Activated CD4-positive, alpha-beta T cell treated with anti-CD3 and anti-CD28 coated beads, Interleukin-2, Interleukin-6, amounts not matched to agents 100 ng/mL and 50 ng/mL, durations not matched to agents 16 hours and 8 hours (primary cell): ENCODE measurements around the gene INTS13.
"Not testable (repeated sequence)": the region's sequence is repeated elsewhere in the genome, so short reads cannot be mapped to it uniquely, and the experiment has no call there.

ENCODE experiments used
- DNase-seq: peaks from one replicate; pipeline ENCODE4 v3.0.0-alpha.2; 2020

Gene INTS13, protein sequence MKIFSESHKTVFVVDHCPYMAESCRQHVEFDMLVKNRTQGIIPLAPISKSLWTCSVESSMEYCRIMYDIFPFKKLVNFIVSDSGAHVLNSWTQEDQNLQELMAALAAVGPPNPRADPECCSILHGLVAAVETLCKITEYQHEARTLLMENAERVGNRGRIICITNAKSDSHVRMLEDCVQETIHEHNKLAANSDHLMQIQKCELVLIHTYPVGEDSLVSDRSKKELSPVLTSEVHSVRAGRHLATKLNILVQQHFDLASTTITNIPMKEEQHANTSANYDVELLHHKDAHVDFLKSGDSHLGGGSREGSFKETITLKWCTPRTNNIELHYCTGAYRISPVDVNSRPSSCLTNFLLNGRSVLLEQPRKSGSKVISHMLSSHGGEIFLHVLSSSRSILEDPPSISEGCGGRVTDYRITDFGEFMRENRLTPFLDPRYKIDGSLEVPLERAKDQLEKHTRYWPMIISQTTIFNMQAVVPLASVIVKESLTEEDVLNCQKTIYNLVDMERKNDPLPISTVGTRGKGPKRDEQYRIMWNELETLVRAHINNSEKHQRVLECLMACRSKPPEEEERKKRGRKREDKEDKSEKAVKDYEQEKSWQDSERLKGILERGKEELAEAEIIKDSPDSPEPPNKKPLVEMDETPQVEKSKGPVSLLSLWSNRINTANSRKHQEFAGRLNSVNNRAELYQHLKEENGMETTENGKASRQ

DNA sequence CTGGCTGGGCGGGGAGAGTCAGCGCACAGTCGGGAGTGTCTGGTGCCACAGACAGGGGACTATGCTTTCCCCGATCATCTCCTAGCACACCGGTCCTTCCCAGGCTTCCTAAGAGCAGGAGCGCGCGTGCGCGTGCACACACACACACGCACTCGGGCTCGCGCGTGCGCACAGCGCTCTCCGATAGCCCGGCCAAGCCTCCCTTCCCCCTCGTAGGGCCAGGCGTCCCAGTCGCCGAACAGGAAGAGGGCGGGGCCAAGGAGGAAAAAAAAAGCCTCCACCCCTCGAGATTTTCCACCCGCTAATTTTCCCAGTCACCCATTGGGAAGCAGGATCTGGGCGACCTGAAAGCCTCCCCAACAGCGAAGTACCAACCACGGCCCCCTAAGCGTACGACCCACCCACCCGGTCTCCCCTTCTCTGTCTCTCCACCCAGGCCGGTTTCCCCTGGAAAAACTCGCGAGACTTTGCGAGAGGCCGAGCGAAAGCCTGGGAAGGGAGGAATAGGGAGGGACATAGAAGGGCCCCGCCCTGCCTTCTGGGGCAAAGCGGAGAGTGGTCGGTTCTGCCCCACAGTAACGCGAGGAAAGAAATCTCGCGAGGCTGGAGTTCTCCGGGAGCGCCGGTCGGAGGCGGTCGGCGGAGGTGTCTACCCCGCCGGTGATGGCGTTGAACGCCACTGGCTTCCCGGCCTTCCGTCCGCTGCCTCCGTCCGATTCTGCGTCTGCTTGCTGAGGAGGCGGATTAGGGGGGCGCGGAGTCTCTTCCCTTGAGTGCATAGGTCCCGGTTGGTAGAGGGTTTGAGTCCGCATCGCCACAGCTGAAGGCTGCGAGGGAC is at the start of gene INTS13, which contains the start of gene FGFR1OP2:
Gene INTS13, minus strand, starts transcription at position 119 of the 838 bp plus-strand sequence. CDS start 1,178 bp downstream, outside the sequence.
Gene FGFR1OP2, plus strand, starts transcription at position 608 of the 838 bp plus-strand sequence. CDS start 15,689 bp downstream, outside the sequence.
- DNase-seq = peak; percentile 99

DNA sequence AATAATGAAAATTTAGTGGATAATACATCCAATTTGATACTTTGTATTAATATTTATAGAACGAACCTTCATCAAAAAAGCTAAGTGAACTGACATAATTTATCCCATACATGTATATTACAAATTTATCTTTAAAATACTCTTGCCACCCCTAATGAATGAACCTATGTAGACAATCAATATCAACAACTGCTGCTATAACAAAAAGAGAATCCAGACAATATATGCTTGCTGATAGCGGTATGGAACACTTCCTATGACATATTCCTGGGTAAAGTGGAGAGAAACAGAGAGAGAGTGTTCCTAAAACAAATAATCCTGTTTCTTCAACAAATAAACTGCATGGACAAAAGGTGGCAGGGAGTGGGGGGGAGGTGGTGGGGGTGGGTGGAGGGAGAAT is 45.1 kb upstream of the INTS13 start:
- no peak for DNase-seq

DNA sequence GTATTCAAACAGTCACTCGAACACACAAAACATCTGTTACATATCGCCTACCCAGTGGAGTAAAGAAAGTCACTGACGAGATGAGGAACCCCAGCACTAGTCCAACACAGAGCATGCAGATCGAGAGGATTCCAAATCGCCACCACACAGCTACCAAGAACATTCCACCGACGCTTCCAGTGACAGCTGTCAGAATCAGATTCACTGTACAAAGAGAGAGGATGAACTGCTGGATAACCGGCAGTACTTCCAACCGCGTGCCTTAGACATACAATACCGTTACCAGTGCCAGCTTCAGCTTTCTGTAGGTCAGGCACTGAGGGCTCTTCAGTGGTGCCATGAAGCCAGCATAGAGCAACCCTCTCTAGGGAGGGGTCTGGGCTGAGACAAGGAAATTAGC is 42.0 kb upstream of the INTS13 start:
- no peak for DNase-seq

DNA sequence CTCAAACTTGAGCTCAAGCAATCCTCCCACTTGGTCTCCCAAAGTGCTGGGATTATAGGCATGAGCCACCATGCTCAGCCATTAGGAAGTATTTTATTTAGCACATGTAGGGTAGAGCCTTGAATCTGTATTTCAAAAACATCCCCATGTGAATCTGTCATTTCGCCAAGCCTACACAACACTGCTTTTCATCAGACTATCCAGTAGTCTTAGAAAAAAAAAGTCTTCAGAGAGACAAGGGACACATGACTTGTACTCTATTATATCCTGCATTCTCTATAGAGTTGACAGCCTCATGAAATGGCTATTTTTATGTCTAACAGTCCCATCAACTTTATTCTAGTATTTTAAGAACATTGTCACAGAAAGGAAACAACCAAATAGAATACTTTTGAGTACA is 41.0 kb upstream of the INTS13 start:
- no peak for DNase-seq

DNA sequence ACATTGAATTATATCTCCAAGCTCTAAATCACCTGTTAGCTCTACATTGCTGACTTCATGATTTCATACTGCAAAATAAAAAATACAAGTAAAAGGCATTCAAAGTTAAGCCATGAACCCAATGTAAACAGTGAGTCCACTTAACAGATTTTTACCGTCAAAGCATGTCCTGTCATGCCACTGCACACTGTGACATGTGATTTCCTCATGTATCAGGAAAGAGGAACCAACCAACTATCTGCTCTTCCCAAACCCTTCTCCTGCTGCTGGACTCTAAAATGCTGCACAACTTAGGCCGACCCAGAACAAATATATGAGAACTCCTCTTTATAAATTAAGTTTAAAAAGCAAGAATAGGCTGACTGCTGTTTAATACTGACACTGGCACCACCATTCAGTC is 38.9 kb upstream of the INTS13 start:
- DNase-seq = no peak

DNA sequence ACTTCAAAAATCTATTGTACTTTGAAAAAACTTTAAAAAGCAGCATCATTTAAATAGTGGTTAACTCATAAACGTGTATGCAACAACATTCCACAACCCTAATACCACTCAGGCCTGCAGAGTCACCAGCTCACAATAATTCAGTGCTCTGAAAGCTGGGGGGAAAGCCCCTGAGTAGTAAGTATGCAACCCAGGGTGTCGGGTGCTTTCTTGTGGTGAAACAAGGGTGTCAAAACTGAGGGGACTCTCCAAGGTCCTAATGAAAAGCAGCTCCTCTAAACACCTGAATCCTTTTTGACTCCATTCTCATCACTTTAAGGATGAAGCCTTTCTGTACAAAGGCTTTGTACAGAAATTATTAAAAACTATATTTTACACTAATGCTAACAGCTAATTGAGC is 34.2 kb upstream of the INTS13 start:
- DNase-seq = peak; percentile 77

DNA sequence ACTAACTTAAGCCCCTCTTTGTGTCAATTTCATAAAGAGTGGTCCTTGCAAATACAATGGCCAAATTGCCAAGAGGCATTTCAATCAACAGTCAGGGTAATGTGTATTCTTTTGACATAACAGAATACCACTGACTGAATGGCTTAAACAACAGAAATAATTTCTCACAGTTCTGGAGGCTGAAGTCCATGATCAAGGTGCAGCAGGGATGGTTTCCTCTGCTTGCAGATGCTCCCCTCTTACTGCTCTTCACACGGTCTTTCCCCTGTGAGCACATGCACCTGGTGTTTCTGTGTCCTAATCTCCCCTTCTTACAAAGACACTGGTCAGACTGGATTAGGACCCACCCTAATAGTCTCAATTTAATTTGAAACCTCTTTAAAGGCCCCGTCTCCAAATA is 32.4 kb upstream of the INTS13 start:
- no peak for DNase-seq

DNA sequence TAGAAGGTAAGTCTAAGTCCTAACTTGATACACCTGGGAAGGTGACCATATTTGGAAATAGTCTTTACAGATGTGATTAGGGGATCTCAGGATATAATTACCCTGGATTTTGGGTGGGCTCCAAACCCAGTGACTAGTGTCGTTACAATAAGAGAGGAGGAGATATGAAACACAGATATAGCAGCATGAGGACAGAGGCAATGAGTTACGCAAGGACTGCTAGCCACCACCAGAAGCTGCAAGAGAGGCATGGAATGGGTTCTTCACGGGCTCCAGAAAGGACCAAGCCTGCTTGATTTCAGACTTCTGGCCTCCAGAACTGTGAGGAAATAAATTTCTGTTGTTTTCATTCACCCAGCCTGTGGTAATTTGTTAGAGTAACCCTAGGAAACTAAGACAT is 29.1 kb upstream of the INTS13 start:
- DNase-seq = no peak

DNA sequence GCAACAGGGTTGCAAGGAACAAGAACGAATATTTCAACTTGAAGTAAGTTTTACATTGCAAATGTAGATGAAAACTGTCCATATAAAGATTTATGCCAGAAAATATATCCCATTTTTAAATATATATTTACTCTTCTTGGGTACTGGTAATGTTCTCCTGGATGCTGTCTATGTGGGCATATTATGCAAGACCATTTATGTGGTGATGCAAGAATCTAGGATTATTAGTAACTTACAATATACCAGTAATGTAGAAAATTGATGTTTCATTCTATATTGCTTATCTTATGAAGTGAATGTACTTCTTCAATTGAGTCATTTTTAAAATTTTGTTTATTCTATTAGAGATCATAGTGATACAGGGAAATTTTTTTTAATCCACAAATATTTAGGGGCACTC is 25.6 kb upstream of the INTS13 start:
- DNase-seq = no peak

DNA sequence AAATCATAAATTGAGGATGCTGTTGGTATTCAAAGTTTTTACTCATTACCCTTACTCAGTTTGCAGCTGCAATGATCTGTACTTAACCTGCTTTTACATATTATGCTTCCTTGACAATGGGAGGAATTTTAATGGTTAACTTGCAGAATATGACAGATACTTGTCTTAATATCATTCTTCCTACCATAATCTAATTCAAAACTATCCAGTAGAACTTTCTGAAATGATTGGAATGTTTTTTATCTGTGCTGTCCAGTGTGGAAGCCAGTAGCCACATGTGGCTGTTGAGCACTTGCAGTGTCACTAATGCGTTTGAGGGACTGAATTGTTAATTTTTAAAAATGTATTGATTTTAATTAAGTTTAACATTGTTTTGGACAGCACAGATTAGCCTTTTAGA is 24.0 kb upstream of the INTS13 start:
- DNase-seq = no peak

DNA sequence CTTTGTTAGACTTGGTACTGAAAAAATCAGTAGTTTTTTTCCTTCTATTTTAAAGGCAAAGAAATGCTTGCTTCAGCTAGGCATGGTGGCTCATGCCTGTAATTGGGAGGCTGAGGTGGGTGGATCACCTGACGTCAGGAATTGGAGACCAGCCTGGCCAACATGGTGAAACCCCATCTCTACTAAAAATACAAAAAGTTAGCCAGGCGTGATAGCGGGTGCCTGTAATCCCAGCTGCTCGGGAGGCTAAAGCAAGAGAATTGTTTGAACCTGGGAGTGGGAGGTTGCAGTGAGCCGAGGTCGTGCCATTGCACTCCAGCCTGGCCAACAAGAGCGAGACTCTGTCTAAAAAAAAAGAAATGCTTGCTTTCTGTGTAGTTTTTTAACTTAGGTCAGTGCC is 23.6 kb upstream of the INTS13 start:
- DNase-seq = not testable (repeated sequence)

DNA sequence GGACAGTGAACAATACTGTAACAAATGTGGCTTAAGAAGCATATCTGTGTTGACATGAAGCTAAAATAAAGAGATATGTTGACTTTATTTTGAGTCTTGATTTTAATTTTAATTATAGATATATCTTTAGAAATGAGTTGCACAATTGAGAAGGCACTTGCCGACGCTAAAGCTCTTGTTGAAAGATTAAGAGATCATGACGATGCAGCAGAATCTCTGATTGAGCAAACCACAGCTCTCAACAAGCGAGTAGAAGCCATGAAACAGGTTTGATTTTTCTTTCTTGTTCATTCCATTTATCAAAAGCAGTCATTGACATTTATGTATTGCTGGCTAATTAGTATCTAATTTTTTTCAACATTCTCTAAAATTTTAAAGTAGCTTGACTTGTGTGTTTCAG is 16.2 kb upstream of the INTS13 start:
- DNase-seq = no peak

DNA sequence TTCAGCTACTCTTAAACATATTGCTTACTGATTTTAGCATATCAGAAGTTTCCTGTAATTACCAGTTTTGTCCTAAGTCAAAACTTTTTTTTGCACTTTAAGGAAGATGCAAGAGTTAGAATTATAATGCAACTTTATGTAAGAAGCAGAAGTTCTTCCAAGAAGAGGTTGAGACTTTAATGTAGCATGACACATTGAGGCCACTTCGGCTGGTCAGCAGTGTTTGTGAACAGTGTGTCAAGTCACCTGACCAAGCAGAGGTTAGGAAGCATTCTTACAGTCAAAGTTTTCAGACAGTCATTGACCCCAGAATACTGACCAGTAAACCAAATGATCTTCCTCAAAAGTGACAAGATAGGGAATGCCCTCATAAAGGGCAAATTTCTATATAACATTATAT is 15.7 kb upstream of the INTS13 start:
- no peak for DNase-seq

DNA sequence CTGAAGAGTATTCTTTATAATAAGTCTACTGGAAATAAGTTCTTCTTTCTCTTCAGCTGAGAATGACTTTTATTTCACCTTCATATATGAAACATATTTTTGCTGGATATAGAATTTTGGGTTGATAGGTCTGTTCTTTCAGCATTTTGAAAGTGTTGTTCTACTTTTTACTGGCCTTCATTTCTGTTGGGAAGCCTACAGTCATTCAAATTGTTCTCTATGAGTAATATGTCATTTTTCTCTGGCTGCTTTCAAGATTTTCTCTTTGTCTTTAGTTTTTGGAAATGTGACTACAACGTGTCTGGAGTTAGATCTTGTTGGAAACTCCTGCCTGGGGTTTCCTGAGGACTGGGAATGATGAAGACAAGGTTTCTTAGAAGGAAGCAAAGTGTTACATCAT is 10.5 kb upstream of the INTS13 start:
- DNase-seq = no peak

DNA sequence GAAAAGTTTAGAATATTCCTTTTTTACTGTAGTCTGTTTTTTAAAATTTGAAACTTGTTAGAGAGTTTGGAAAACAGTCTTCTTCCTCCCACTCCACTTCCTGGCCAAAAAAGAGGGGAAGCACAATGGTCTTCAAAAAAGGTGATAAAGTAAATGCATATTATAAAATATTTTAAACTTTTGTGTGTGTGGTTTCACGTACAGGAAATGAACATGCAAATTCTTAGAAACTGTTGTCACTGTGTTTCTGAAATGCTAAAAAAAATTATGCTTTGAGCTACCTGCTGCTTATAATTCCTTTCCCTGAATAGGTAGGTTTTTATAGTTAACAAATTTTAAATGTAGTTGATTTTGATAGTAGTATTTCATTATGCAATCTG is 3.4 kb upstream of the INTS13 start:
- peak; percentile 18 for DNase-seq

DNA sequence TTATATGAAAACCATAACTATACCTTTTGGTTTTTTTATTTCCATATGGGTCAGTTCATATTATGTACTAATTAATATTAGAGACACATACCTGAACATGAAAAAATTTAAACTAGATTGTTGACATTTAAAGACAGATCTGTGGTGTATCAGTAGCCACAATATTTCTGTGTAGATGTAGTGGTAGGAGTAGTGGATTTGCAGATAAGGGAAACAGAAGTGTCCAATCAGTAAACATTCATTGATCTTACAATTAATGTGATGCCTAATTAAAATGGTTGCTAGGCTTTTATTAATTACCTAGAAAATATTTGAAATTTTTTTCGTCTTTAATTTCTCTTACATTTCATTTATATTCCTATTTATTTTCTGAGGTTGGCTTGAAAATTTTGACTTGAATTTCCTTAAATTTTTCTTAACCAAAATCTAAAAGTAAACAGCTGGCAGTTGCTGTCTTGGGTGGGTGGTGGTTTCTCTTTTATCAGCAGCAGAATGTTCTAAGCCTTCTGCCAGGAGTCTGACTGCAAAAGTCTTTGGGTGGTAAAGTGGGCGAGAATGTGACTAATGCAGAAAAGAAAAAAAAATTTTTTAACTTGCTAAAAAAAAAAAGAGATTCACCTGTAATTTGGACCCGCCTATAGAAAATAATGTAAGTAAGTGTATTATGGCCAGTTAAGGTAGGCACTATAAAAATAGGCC is 2.9 kb upstream of the INTS13 start:
- peak; percentile 28 for DNase-seq

DNA sequence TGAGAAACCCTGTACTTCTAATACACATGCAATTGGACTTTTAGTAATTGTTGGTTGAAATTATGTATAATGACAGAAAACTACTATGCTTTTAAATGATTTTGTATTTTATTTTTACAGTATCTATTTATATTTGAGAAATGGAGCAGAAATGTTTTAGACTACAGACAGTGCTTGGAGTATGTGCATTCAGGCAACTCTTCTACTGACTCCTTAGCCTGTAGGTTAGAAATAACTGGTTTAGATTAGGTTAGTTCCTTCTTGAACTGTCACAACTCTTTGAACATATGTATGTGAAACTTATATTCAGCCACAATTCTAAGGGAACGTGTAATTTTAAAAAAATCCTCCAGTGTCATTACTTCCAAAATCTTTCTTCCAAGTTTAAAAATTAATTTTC is 2.2 kb upstream of the INTS13 start:
- no peak for DNase-seq

DNA sequence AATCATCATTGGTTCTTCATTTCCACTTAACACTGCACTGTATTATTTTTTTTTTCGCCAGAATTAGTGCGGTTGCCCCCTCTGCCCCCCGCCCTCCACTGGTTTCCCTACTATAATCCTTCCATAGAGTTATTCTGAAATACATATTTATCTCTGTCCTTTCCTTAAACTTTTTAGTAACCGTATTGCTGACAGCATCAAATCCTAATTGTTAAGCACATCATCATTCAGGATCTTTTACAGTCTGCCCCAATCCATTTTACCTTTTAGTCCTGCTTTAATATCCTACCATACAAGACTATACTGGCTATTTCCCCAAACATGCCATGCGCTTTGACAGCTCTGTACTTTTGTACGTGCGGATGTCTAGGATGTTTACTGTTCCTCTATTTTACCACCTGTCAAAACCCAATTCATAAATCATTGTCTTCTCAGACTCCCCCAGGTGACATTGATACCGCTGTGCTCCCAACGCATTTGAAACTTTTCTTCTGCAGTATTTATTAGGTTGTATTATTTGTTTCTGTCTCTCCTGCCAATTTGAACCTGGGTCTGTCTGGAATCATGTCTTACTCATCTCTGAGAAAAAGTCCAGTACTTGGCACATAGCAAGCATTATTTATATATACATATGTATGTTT is 1.5 kb upstream of the INTS13 start:
- DNase-seq = no peak

DNA sequence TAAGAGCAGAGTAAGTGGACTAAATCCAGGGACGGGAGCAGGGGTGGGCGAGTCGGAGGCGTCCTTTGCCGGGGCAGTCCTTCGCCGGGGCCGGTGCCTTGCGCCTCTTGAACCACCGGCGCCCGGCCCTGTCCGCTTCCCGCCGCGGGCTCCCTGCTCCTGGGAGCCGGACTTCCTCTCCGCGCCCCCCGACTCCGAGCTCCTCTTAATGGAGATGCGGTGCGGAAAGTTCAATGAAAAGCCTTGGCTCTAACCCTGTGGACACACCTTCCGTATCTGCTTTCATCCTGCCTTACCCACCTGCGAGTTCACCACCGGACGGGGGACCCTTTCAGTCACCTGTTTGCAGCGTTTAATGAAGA is 901 bp upstream of the INTS13 start:
- DNase-seq = peak; percentile 21

DNA sequence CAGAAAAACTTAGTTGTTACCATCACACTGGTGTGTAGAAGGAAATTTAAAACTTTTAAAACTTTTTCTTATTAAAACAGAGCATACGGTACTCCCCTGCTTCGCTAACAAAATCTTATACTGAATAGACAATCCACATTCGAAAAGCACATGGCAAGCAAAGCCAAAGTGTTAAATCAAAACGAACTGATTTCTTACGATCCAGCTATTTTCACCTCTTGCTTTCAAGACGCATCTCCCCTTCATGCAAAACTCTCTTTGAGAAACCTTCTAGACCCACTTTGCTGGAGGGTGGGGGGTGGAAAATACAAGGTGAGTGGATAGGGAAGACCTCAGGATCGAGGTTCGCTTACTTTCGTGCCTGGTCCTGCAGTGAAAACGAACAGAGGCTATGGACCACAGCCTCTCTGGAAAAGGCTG is 328 bp downstream of the INTS13 start:
- DNase-seq = no peak

DNA sequence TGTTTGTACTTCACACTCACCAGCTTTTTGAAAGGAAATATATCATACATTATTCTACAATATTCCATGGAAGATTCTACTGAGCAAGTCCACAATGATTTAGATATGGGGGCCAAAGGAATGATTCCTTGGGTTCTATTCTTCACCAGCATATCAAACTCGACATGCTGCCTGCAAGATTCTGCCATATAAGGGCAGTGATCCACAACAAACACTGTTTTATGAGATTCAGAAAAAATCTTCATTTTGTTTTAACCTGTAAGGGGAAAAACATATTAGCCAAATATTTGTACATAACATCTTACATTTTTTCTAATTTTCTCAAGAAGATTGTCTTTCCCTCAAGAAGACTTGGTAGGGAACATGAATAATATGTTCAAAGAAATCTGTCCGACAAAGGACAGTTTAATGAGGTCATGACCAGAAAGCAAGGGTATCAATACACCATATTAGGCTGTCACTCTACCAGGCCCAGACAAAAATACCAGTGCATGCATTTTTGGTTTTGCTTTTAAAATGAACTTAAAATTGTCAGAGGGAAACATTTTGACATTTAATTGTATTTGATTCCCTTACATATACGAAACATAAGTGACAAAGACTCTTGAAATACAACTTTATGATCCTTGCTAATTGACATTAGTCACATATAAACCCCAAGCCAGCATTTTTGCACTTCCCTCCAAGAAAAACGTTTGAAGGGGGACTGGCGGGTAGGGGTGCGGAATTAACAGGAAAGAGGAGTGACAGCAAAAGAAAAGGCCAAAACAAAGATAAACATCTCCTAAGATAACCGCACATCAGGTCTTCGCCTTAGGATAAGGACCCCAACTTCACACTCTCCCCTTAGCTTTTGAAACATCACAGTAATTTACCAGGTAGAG is 980 bp downstream of the INTS13 start:
- DNase-seq = peak; percentile 24
